Lung (tissue), 12 donors: ENCODE measurements around the gene CDC14A. TPM values are rescaled to one million over a fixed set of nuclear protein-coding genes. Genes with fewer than 3 reads are reported as not detected.

ENCODE experiments used
- ATAC-seq: fragments of 200-7000 bp; cut with Tn5 transposase; one replicate; pipeline ENCODE4 v1.9.1; 2020; ENCODE audit warnings: moderate number of reproducible peaks; ENCODE audit not compliant: insufficient read depth, low FRiP score
- DNase-seq, 3 donors: peaks; one replicate each; pipeline ENCODE4 v3.0.0-alpha.2; 2013 to 2017
- H3K27ac ChIP-seq, 2 donors: one replicate each; pipeline ENCODE4 v1.5.1; 2013; ENCODE audit warnings: mild to moderate bottlenecking in 2 of 2, moderate library complexity in 2 of 2, control low read depth in 1 of 2, inconsistent platforms in 1 of 2, low read depth in 1 of 2, low read length in 1 of 2
- H3K27me3 ChIP-seq, 3 donors: one replicate each; pipeline ENCODE4 v1.5.1; 2013; ENCODE audit warnings: low read length in 2 of 3; ENCODE audit not compliant: control insufficient read depth in 3 of 3, insufficient read depth in 3 of 3
- H3K36me3 ChIP-seq, 4 donors: one replicate each; pipeline ENCODE4 v1.5.1; 2013; ENCODE audit warnings: low read length in 4 of 4, mild to moderate bottlenecking in 1 of 4, moderate library complexity in 1 of 4; ENCODE audit not compliant: control insufficient read depth in 4 of 4, insufficient read depth in 4 of 4
- H3K4me1 ChIP-seq, 5 donors: one replicate each; pipeline ENCODE4 v1.5.1; 2013; ENCODE audit warnings: low read length in 5 of 5, mild to moderate bottlenecking in 2 of 5, moderate library complexity in 1 of 5; ENCODE audit not compliant: control insufficient read depth in 5 of 5, insufficient read depth in 5 of 5
- H3K4me3 ChIP-seq: one replicate; pipeline ENCODE4 v1.5.1; 2013; ENCODE audit warnings: mild to moderate bottlenecking, control low read depth, moderate library complexity
- H3K9ac ChIP-seq, 2 donors: one replicate each; pipeline ENCODE4 v1.5.1; 2013; ENCODE audit warnings: low read length in 2 of 2, control low read depth in 1 of 2; ENCODE audit not compliant: insufficient read depth in 1 of 2
- H3K9me3 ChIP-seq, 4 donors: one replicate each; pipeline ENCODE4 v1.5.1; 2013; ENCODE audit warnings: low read length in 3 of 4, mild to moderate bottlenecking in 1 of 4, moderate library complexity in 1 of 4; ENCODE audit not compliant: control insufficient read depth in 4 of 4, insufficient read depth in 3 of 4
- WGBS, 2 donors: extraction: QIAGEN DNeasy Blood & Tissue Kit; methylation state at CpG; one replicate each; pipeline ENCODE4 v1.1.7; 2013; 5-methylcytosine and 5-hydroxymethylcytosine counted together
- polyA plus RNA-seq, 2 donors: library from polyadenylated mRNA; stranded (reverse); fragments of 200-250 nt; gene quantifications; one replicate each; pipeline ENCODE4 v1.2.1, GENCODE V29; 2013
- total RNA-seq, 2 donors: library from RNA; depleted of rRNA in 1 of 2; stranded (reverse); fragments of >200 nt in 1 of 2; gene quantifications; one replicate each; pipeline ENCODE4 v1.2.1, GENCODE V29; 2014 to 2021
- TF ChIP-seq, protein P1 (sequence below): IDR thresholded peaks from 2 replicates; pipeline ENCODE4 v1.5.1; 2012; ENCODE audit warnings: mild to moderate bottlenecking; ENCODE audit errors: control extremely low read depth, extremely low read depth
- donor health status: control.
- donor health status: control.
- donor health status: Bipolar disorder and iron deficiency.
- donor health status: healthy.
- donor health status: DM: yes; HTN: yes; CAD: no.

CDC14A gene
- total and polyA plus RNA-seq, 4 donors, result 3.6 to 45.4 (median 12.1) TPM

DNA sequence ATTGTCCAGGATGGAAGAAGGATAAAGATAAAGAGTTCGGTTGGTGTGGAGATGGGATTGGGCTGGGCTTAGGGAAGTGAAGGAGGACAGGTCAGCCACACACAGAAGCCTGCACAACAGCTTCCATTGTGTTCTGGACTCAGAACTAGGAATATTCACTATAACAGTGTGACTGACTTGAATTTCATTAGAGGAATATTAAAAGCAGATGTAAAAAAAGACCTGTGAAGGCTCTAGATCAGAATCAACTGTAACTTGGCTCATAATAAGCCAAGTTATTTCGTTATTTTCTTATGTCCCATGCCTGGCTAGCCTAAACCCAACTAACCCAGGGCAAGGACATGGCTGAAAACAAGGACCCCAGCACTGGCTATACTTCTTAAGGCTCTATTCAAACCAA lies 129.0 kb downstream of the CDC14A start:
- H3K9me3 ChIP-seq, result no peaks in the 10 kb centered on the region
- H3K27ac ChIP-seq, result no peak overlapping the region
- no peak overlapping the region for H3K4me3 ChIP-seq
- DNase-seq, result no peak
- peaks cover 0 to 6% (median 0%) of the 10 kb centered on the region in 5 donors for H3K4me1 ChIP-seq
- TF ChIP-seq, protein P1, sequence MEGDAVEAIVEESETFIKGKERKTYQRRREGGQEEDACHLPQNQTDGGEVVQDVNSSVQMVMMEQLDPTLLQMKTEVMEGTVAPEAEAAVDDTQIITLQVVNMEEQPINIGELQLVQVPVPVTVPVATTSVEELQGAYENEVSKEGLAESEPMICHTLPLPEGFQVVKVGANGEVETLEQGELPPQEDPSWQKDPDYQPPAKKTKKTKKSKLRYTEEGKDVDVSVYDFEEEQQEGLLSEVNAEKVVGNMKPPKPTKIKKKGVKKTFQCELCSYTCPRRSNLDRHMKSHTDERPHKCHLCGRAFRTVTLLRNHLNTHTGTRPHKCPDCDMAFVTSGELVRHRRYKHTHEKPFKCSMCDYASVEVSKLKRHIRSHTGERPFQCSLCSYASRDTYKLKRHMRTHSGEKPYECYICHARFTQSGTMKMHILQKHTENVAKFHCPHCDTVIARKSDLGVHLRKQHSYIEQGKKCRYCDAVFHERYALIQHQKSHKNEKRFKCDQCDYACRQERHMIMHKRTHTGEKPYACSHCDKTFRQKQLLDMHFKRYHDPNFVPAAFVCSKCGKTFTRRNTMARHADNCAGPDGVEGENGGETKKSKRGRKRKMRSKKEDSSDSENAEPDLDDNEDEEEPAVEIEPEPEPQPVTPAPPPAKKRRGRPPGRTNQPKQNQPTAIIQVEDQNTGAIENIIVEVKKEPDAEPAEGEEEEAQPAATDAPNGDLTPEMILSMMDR, result no peak
- WGBS, 2 donors, result 92 to 94% methylated on average over 2 of the region's 2 CpGs
- H3K9ac ChIP-seq, result no peak overlapping the region
- H3K36me3 ChIP-seq, result peaks cover 0 to 3% (median 0%) of the 10 kb centered on the region in 4 donors
- no peak for ATAC-seq
- H3K27me3 ChIP-seq, result no peaks in the 10 kb centered on the region

DNA sequence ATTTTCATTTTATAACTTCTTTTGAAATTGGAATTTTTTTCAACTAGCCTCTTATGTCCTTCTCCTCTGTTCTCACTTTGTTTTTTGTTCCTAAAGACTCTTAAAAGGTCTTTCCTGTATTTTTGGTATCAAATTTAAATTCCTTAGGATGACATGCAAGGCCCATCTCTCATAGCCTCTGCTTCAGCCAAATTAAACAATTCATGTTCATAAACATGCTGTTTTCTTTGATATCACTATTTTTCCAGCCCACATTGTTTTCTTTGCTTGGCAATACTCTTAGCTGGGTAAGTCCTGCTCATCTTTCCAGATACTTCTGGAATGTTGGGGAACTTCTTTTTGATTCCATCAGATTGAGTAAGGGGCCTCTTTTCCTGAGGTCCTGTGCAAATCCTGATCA lies 129.9 kb downstream of the CDC14A start:
- TF ChIP-seq, protein P1, result no peak
- Histone ChIP-seq H3K9me3 (no peaks in the 10 kb centered on the region), H3K9ac (no peak overlapping the region), H3K4me3 (no peak overlapping the region), H3K27ac (no peak overlapping the region), H3K4me1 (peaks cover 0 to 6% (median 0%) of the 10 kb centered on the region in 5 donors), H3K27me3 (no peaks in the 10 kb centered on the region), H3K36me3 (peaks cover 0 to 3% (median 0%) of the 10 kb centered on the region in 4 donors)
- no peak for ATAC-seq
- no peak for DNase-seq

DNA sequence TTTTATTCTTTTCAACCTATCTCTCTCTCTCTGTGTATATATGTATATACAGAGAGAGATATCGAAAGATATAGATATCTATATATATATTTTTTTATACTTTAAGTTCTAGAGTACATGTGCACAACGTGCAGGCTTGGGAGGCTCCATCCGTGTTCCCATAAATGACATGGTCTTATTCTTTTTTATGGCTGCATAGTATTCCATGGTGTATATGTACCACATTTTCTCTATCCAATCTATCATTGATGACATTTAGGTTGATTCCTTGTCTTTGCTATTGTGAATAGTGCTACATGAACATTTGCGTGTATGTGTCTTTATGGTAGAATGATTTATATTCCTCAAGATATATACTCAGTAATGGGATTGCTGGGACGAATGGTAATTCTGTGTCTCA lies 130.4 kb downstream of the CDC14A start:
- Histone ChIP-seq H3K9me3 (no peaks in the 10 kb centered on the region), H3K36me3 (peaks cover 0 to 3% (median 0%) of the 10 kb centered on the region in 4 donors), H3K4me1 (peaks cover 0 to 6% (median 0%) of the 10 kb centered on the region in 5 donors), H3K9ac (no peak overlapping the region), H3K4me3 (no peak overlapping the region), H3K27ac (no peak overlapping the region), H3K27me3 (no peaks in the 10 kb centered on the region)
- WGBS, 2 donors, result 93 to 95% methylated on average over 5 of the region's 5 CpGs
- ATAC-seq (no peak), DNase-seq (no peak)
- TF ChIP-seq, protein P1, result no peak

DNA sequence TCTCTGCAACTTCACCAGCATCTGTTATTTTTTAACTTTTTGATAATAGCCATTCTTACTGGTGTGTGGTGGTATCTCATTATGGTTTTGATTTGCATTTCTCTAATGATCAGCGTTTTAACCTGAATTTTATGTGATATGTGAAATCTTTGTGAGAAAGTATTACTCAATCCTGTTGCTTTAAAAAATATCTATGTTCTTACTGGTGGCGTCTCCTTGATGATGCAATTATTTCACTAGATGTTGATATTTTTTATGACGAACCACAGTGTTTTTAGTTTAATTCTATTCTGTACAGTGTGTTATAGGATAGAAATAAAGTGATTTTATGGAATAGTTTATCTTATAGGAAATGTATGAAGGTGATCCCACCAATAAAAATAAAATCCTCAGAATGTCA lies 130.9 kb downstream of the CDC14A start:
- 42 to 72% methylated on average over 3 of the region's 3 CpGs for WGBS, 2 donors
- TF ChIP-seq, protein P1, result no peak
- Histone ChIP-seq H3K4me3 (no peak overlapping the region), H3K4me1 (peaks cover 0 to 6% (median 0%) of the 10 kb centered on the region in 5 donors), H3K27ac (no peak overlapping the region), H3K9ac (no peak overlapping the region), H3K9me3 (no peaks in the 10 kb centered on the region), H3K27me3 (no peaks in the 10 kb centered on the region), H3K36me3 (peaks cover 0 to 3% (median 0%) of the 10 kb centered on the region in 4 donors)
- ATAC-seq (no peak), DNase-seq (no peak)
